Measurements from ENCODE around the gene LUM.

GRCh38 chr12:91100906-91101305 is 10.4 kb downstream of the LUM start:
- TF ChIP-seq EP300 (IDR thresholded peaks at IDR 0.05) (no peak), POLR2A (IDR thresholded peaks at IDR 0.05; ENCODE audit: low read length) (no peak), ESRRA (IDR thresholded peaks at IDR 0.05; ENCODE audit: borderline replicate concordance, low read length) (no peak)
- TF ChIP-seq, protein P1, sequence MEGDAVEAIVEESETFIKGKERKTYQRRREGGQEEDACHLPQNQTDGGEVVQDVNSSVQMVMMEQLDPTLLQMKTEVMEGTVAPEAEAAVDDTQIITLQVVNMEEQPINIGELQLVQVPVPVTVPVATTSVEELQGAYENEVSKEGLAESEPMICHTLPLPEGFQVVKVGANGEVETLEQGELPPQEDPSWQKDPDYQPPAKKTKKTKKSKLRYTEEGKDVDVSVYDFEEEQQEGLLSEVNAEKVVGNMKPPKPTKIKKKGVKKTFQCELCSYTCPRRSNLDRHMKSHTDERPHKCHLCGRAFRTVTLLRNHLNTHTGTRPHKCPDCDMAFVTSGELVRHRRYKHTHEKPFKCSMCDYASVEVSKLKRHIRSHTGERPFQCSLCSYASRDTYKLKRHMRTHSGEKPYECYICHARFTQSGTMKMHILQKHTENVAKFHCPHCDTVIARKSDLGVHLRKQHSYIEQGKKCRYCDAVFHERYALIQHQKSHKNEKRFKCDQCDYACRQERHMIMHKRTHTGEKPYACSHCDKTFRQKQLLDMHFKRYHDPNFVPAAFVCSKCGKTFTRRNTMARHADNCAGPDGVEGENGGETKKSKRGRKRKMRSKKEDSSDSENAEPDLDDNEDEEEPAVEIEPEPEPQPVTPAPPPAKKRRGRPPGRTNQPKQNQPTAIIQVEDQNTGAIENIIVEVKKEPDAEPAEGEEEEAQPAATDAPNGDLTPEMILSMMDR (IDR thresholded peaks at IDR 0.05) = no peak
- TF ChIP-seq, protein P2, sequence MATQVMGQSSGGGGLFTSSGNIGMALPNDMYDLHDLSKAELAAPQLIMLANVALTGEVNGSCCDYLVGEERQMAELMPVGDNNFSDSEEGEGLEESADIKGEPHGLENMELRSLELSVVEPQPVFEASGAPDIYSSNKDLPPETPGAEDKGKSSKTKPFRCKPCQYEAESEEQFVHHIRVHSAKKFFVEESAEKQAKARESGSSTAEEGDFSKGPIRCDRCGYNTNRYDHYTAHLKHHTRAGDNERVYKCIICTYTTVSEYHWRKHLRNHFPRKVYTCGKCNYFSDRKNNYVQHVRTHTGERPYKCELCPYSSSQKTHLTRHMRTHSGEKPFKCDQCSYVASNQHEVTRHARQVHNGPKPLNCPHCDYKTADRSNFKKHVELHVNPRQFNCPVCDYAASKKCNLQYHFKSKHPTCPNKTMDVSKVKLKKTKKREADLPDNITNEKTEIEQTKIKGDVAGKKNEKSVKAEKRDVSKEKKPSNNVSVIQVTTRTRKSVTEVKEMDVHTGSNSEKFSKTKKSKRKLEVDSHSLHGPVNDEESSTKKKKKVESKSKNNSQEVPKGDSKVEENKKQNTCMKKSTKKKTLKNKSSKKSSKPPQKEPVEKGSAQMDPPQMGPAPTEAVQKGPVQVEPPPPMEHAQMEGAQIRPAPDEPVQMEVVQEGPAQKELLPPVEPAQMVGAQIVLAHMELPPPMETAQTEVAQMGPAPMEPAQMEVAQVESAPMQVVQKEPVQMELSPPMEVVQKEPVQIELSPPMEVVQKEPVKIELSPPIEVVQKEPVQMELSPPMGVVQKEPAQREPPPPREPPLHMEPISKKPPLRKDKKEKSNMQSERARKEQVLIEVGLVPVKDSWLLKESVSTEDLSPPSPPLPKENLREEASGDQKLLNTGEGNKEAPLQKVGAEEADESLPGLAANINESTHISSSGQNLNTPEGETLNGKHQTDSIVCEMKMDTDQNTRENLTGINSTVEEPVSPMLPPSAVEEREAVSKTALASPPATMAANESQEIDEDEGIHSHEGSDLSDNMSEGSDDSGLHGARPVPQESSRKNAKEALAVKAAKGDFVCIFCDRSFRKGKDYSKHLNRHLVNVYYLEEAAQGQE (IDR thresholded peaks at IDR 0.05) = no peak
